Measurements from ENCODE around the gene MAML3. TPM values are rescaled to one million over a fixed set of nuclear protein-coding genes. Genes with fewer than 3 reads are reported as not detected.

The MAML3 gene
- total and polyA plus RNA-seq, 2 of the 13 experiments (the other 11 are each of a cell fraction or from before 2014, with no cell fraction given), result 0.05 to 0.13 TPM

DNA sequence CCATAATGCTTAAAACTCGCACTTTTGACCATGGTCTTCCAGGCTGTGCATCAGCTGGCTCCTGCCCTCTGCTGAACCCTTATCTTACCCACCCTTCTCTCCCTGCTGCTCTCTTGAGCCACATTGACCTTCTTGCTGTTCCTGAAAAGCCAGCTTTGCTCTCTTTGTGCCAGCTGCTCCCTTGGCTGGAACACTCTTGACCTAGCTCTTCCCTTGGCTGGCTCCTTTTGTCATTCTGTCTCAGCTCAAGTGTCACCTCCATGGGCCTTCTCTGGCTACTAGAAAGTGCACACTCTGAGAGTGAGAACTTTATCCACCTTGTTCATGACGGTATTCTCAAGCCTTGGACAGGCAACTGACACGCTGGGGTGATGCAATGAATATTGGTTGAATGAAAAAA lies 376.2 kb downstream of the MAML3 start:
- ATAC-seq, result no peak

DNA sequence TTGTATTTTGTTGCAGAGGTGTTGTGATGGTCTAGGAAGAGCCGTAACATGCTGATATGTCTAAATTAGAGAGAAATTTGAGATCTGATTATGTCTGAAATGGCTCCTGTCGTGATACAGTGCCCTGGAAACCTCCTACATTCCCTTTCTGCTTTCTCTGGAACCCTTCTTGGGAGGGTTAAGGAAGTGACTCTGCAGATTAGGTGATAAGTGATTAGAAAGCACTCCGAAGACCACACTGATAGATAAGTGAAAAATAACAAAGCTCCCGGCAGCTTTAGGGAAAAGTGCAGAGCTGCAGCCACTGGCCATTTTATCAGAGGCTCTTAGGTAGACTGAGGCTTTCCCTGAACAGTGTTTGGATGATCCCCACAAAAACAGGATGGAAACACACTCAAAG lies 377.7 kb downstream of the MAML3 start:
- 37% methylated on average over 4 of the region's 4 CpGs for WGBS (ENCODE audit: low lambda C conversion rate)
- no peak overlapping the region for H3K9ac ChIP-seq (ENCODE audit: insufficient read depth, low read depth, low read length)
- H4K20me1 ChIP-seq (ENCODE audit: insufficient read depth, low read length), result no peaks in the 10 kb centered on the region
- no peak overlapping the region for H3K4me3 ChIP-seq (replicated peaks in 1 of 3; ENCODE audit: insufficient read depth in 1 of 3, low read depth in 2 of 3, low read length in 3 of 3)
- no peaks in the 10 kb centered on the region; a peak in 1 of 5 replicates for H3K27me3 ChIP-seq (ENCODE audit: control insufficient read depth in 1 of 2, insufficient read depth in 2 of 2, low read length in 2 of 2)
- peaks cover 12% of the 10 kb centered on the region for H3K4me1 ChIP-seq (ENCODE audit: insufficient read depth, low read length)
- no peaks in the 10 kb centered on the region for H3K36me3 ChIP-seq (replicated peaks in 1 of 2; ENCODE audit: control insufficient read depth in 1 of 2, insufficient read depth in 2 of 2, low read length in 2 of 2)
- no peak overlapping the region for H2AFZ ChIP-seq (ENCODE audit: low read length)
- ATAC-seq (no peak), DNase-seq (ENCODE audit: low spot score) (no peak), FAIRE-seq (no peak)
- no peak overlapping the region for H3K27ac ChIP-seq (ENCODE audit: extremely low read length, insufficient read depth, low read length)
- no peak for TF ChIP-seq ATF1 (CRISPR knock-in tag; IDR thresholded peaks at IDR 0.05)
- intact Hi-C loops (cut with micrococcal nuclease; ENCODE audit: unreplicated experiment) (no loop called here), in situ Hi-C loops (cut with HindIII; ENCODE audit: extremely low pct_ligation_motif_present, low pct_unique_long_range_greater_than_20kb) (no loop called here)
- CTCF ChIA-PET (ENCODE audit: low intra/inter-chr PET ratio, low total read pairs), result no interaction called here
- H3K4me2 ChIP-seq (ENCODE audit: low read depth, low read length), result no peak overlapping the region
- no TSS peak for BruUV-seq (replicated peaks)
- POLR2A ChIA-PET, result no interaction called here
- H3K9me3 ChIP-seq (ENCODE audit: low read length), result no peaks in the 10 kb centered on the region
- no peaks in the 10 kb centered on the region for H3K79me2 ChIP-seq (ENCODE audit: insufficient read depth, low read length)

More for the DNA sequence above, 376.2 kb downstream of the MAML3 start:
- H3K27ac ChIP-seq (ENCODE audit: extremely low read length, insufficient read depth, low read length), result no peak overlapping the region
- no peaks in the 10 kb centered on the region for H4K20me1 ChIP-seq (ENCODE audit: insufficient read depth, low read length)
- in situ Hi-C loops (cut with HindIII; ENCODE audit: extremely low pct_ligation_motif_present, low pct_unique_long_range_greater_than_20kb), result no loop called here
- ChIA-PET POLR2A (no interaction called here), CTCF (ENCODE audit: low intra/inter-chr PET ratio, low total read pairs) (no interaction called here)
- no peaks in the 10 kb centered on the region for H3K9me3 ChIP-seq (ENCODE audit: low read length)
- no peak for TF ChIP-seq ZNF619 (CRISPR knock-in tag; IDR thresholded peaks at IDR 0.05)
- no peak for TF ChIP-seq PHF20 (CRISPR knock-in tag; IDR thresholded peaks at IDR 0.05)
- TF ChIP-seq ZSCAN31 (CRISPR knock-in tag; IDR thresholded peaks at IDR 0.05; ENCODE audit: low read depth), result no peak
- TF ChIP-seq, protein P1, sequence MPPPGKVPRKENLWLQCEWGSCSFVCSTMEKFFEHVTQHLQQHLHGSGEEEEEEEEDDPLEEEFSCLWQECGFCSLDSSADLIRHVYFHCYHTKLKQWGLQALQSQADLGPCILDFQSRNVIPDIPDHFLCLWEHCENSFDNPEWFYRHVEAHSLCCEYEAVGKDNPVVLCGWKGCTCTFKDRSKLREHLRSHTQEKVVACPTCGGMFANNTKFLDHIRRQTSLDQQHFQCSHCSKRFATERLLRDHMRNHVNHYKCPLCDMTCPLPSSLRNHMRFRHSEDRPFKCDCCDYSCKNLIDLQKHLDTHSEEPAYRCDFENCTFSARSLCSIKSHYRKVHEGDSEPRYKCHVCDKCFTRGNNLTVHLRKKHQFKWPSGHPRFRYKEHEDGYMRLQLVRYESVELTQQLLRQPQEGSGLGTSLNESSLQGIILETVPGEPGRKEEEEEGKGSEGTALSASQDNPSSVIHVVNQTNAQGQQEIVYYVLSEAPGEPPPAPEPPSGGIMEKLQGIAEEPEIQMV (CRISPR knock-in tag; IDR thresholded peaks at IDR 0.05; ENCODE audit: low read depth), result no peak
- no peak for TF ChIP-seq PPARG (CRISPR knock-in tag; conservative IDR thresholded peaks at IDR 0.05)
- no peak for TF ChIP-seq POLR2AphosphoS2 (IDR thresholded peaks at IDR 0.05; ENCODE audit: low read depth, low read length)
- BruUV-seq (replicated peaks), result no TSS peak
- no peak overlapping the region for H2AFZ ChIP-seq (ENCODE audit: low read length)
- H3K27me3 ChIP-seq (ENCODE audit: control insufficient read depth in 1 of 2, insufficient read depth in 2 of 2, low read length in 2 of 2), result peaks cover 0 to 8% of the 10 kb centered on the region in 2 experiments; a peak in 1 of 5 replicates
- intact Hi-C loops (cut with micrococcal nuclease; ENCODE audit: unreplicated experiment), result no loop called here
- no peak overlapping the region for H3K4me2 ChIP-seq (ENCODE audit: low read depth, low read length)
- no peaks in the 10 kb centered on the region for H3K79me2 ChIP-seq (ENCODE audit: insufficient read depth, low read length)
- DNase-seq (ENCODE audit: low spot score) (no peak), FAIRE-seq (no peak)
- H3K9ac ChIP-seq (ENCODE audit: insufficient read depth, low read depth, low read length), result no peak overlapping the region
- H3K4me3 ChIP-seq (replicated peaks in 1 of 3; ENCODE audit: insufficient read depth in 1 of 3, low read depth in 2 of 3, low read length in 3 of 3), result no peak overlapping the region
- peaks cover 15% of the 10 kb centered on the region for H3K4me1 ChIP-seq (ENCODE audit: insufficient read depth, low read length)
- 25% methylated on average over 3 of the region's 3 CpGs for WGBS (ENCODE audit: low lambda C conversion rate)
- H3K36me3 ChIP-seq (replicated peaks in 1 of 2; ENCODE audit: control insufficient read depth in 1 of 2, insufficient read depth in 2 of 2, low read length in 2 of 2), result no peaks in the 10 kb centered on the region

Measured in HepG2 (cell line).